Measurements from ENCODE around the gene GDF7. TPM values are rescaled to one million over a fixed set of nuclear protein-coding genes. Genes with fewer than 3 reads are reported as not detected.

GDF7 gene
- total RNA-seq, 2 experiments from 2014 or later, result 0.06 TPM

- CTCF ChIA-PET (ENCODE audit: unreplicated experiment), result interaction anchor here (0.6 kb wide), 1 partner anchor 25 kb away, joined by 8 read pairs; no protein-coding TSS in a partner anchor
- no peaks in the 10 kb centered on the region for H3K36me3 ChIP-seq (ENCODE audit: insufficient read depth, low read length)
- no peaks in the 10 kb centered on the region for H3K79me2 ChIP-seq (ENCODE audit: insufficient read depth, low read depth, low read length)
- no peaks in the 10 kb centered on the region for H4K20me1 ChIP-seq (ENCODE audit: insufficient read depth, low read length)
- peaks cover 25% of the 10 kb centered on the region for H3K4me1 ChIP-seq (ENCODE audit: insufficient read depth, low read length, poor library complexity, severe bottlenecking)
- TF ChIP-seq CTCF (conservative IDR thresholded peaks at IDR 0.05; ENCODE audit: low read length) (no peak), EZH2phosphoT487 (IDR thresholded peaks at IDR 0.05; ENCODE audit: borderline replicate concordance, low read depth, low read length) (no peak)
- no peak overlapping the region for H3K4me3 ChIP-seq (ENCODE audit: low read depth, low read length, poor library complexity, severe bottlenecking)
- intact Hi-C loops (cut with micrococcal nuclease; ENCODE audit: unreplicated experiment), result no loop called here
- no peak overlapping the region for H2AFZ ChIP-seq (ENCODE audit: low read length)
- BruUV-seq (replicated peaks), result no TSS peak
- no peak overlapping the region for H3K4me2 ChIP-seq (ENCODE audit: low read length)
- POLR2A ChIA-PET, result interaction anchor here (0.5 to 1.5 kb wide), 4 partner anchors 91 to 333 kb away, joined by 3 to 5 read pairs (median 4); no protein-coding TSS in a partner anchor
- DNase-seq (ENCODE audit: low spot score), result no peak
- no peaks in the 10 kb centered on the region for H3K9me3 ChIP-seq (ENCODE audit: low read length)
- H3K9me2 ChIP-seq (ENCODE audit: insufficient read depth, low read length), result no peaks in the 10 kb centered on the region
- H3K27ac ChIP-seq (ENCODE audit: low read depth, low read length, poor library complexity, severe bottlenecking), result no peak overlapping the region
Measured at GRCh38 chr2:20672201-20672951, 5.4 kb downstream of the GDF7 start.

GRCh38 chr2:20673686-20674308 is 6.9 kb downstream of the GDF7 start:
- no peak overlapping the region for H2AFZ ChIP-seq (ENCODE audit: low read length)
- H3K27ac ChIP-seq (ENCODE audit: low read depth, low read length, poor library complexity, severe bottlenecking), result no peak overlapping the region
- ChIA-PET CTCF (ENCODE audit: unreplicated experiment) (interaction anchor here (1.4 kb wide), 1 partner anchor 12 kb away, joined by 7 read pairs; no protein-coding TSS in a partner anchor), POLR2A (interaction anchor here (0.7 to 1.5 kb wide), 3 partner anchors 119 to 597 kb away, joined by 3 to 6 read pairs (median 3); partner anchors contain the start of gene LDAH)
- no peaks in the 10 kb centered on the region for H3K9me3 ChIP-seq (ENCODE audit: low read length)
- H3K4me2 ChIP-seq (ENCODE audit: low read length), result no peak overlapping the region
- no peaks in the 10 kb centered on the region for H3K9me2 ChIP-seq (ENCODE audit: insufficient read depth, low read length)
- no TSS peak for BruUV-seq (replicated peaks)
- H4K20me1 ChIP-seq (ENCODE audit: insufficient read depth, low read length), result no peaks in the 10 kb centered on the region
- no peak for DNase-seq (ENCODE audit: low spot score)
- TF ChIP-seq EZH2phosphoT487 (IDR thresholded peaks at IDR 0.05; ENCODE audit: borderline replicate concordance, low read depth, low read length), result no peak
- TF ChIP-seq CTCF (conservative IDR thresholded peaks at IDR 0.05; ENCODE audit: low read length), result no peak
- no peaks in the 10 kb centered on the region for H3K79me2 ChIP-seq (ENCODE audit: insufficient read depth, low read depth, low read length)
- H3K36me3 ChIP-seq (ENCODE audit: insufficient read depth, low read length), result no peaks in the 10 kb centered on the region
- H3K4me3 ChIP-seq (ENCODE audit: low read depth, low read length, poor library complexity, severe bottlenecking), result no peak overlapping the region
- peaks cover 38% of the 10 kb centered on the region for H3K4me1 ChIP-seq (ENCODE audit: insufficient read depth, low read length, poor library complexity, severe bottlenecking)
- intact Hi-C loops (cut with micrococcal nuclease; ENCODE audit: unreplicated experiment), result no loop called here

Data from OCI-LY7 (cell line).